NT2/D1 (cell line): ENCODE results near the gene TMEM253.

Experiments
- DNase-seq: peaks from one replicate; pipeline ENCODE4 v3.0.0-alpha.2; 2011; ENCODE audit warnings: low read depth, low spot score
- H3K27me3 ChIP-seq: 2 replicates; pipeline ENCODE4 v1.6.0; 2011; ENCODE audit warnings: mild to moderate bottlenecking; ENCODE audit not compliant: insufficient read length, insufficient read depth
- H3K36me3 ChIP-seq: 2 replicates; pipeline ENCODE4 v1.6.1; 2011; ENCODE audit warnings: mild to moderate bottlenecking, low read length, mixed read lengths; ENCODE audit not compliant: insufficient read depth, insufficient read length
- H3K4me1 ChIP-seq: 2 replicates; pipeline ENCODE4 v1.5.1; 2011; ENCODE audit not compliant: insufficient read depth, insufficient read length
- H3K4me3 ChIP-seq: 2 replicates; pipeline ENCODE4 v1.5.1; 2011; ENCODE audit warnings: low read depth; ENCODE audit not compliant: insufficient read length
- H3K9ac ChIP-seq: 2 replicates; pipeline ENCODE4 v1.6.0; 2011; ENCODE audit warnings: low read depth; ENCODE audit not compliant: insufficient read length
- H3K9me3 ChIP-seq: 2 replicates; pipeline ENCODE4 v1.5.1; 2011; ENCODE audit warnings: mild to moderate bottlenecking, low read length; ENCODE audit not compliant: insufficient read depth
- SUZ12 ChIP-seq: IDR thresholded peaks from 2 replicates; pipeline ENCODE4 v1.6.1; 2011; ENCODE audit not compliant: insufficient read length, insufficient read depth; ENCODE audit errors: extremely low read depth
- YY1 ChIP-seq: IDR thresholded peaks from 2 replicates; pipeline ENCODE4 v1.6.1; 2011; ENCODE audit not compliant: insufficient read length, insufficient read depth
- ZNF274 ChIP-seq: IDR thresholded peaks from 2 replicates; pipeline ENCODE4 v1.6.1; 2011; ENCODE audit warnings: mild to moderate bottlenecking, low read depth, low read length

TMEM253 gene

GRCh38 chr14:21072781-21073339, 28.0 kb upstream of the TMEM253 start:
- DNase-seq, result no peak
- H3K4me1 ChIP-seq, result peaks cover 3% of the 10 kb centered on the region
- H3K27me3 ChIP-seq, result no peaks in the 10 kb centered on the region
- no peak overlapping the region for H3K4me3 ChIP-seq
- H3K9ac ChIP-seq, result peak overlapping the region; percentile 17
- H3K9me3 ChIP-seq, result no peaks in the 10 kb centered on the region
- peaks cover 54% of the 10 kb centered on the region for H3K36me3 ChIP-seq
- TF ChIP-seq SUZ12 (no peak), YY1 (no peak), ZNF274 (no peak)

GRCh38 chr14:21073921-21074320, 26.9 kb upstream of the TMEM253 start:
- Histone ChIP-seq H3K9me3 (no peaks in the 10 kb centered on the region), H3K4me3 (no peak overlapping the region), H3K27me3 (no peaks in the 10 kb centered on the region), H3K9ac (no peak overlapping the region), H3K4me1 (peaks cover 3% of the 10 kb centered on the region), H3K36me3 (peaks cover 64% of the 10 kb centered on the region)
- TF ChIP-seq ZNF274, result no peak
- TF ChIP-seq YY1, result no peak
- no peak for TF ChIP-seq SUZ12
- DNase-seq, result no peak

GRCh38 chr14:21074398-21075272, 26.2 kb upstream of the TMEM253 start:
- Histone ChIP-seq H3K36me3 (peaks cover 71% of the 10 kb centered on the region), H3K9ac (no peak overlapping the region)

GRCh38 chr14:21075719-21076437, 25.0 kb upstream of the TMEM253 start:
- H3K27me3 ChIP-seq, result no peaks in the 10 kb centered on the region
- TF ChIP-seq ZNF274 (no peak), SUZ12 (no peak), YY1 (no peak)
- no peak for DNase-seq
- H3K36me3 ChIP-seq, result peaks cover 84% of the 10 kb centered on the region
- H3K4me3 ChIP-seq, result no peak overlapping the region
- H3K9me3 ChIP-seq, result no peaks in the 10 kb centered on the region
- H3K9ac ChIP-seq, result no peak overlapping the region
- H3K4me1 ChIP-seq, result peaks cover 3% of the 10 kb centered on the region

More at GRCh38 chr14:21074398-21075272, 26.2 kb upstream of the TMEM253 start:
- no peak for DNase-seq
- TF ChIP-seq SUZ12 (no peak), ZNF274 (no peak)
- H3K9me3 ChIP-seq, result no peaks in the 10 kb centered on the region
- H3K27me3 ChIP-seq, result no peaks in the 10 kb centered on the region
- no peak overlapping the region for H3K4me3 ChIP-seq
- H3K4me1 ChIP-seq, result peaks cover 3% of the 10 kb centered on the region

- no peak for DNase-seq
- H3K4me1 ChIP-seq, result no peaks in the 10 kb centered on the region
- no peak overlapping the region for H3K9ac ChIP-seq
- H3K36me3 ChIP-seq, result peaks cover 100% of the 10 kb centered on the region
- TF ChIP-seq SUZ12 (no peak), ZNF274 (no peak)
- H3K27me3 ChIP-seq, result no peaks in the 10 kb centered on the region
- no peaks in the 10 kb centered on the region for H3K9me3 ChIP-seq
- H3K4me3 ChIP-seq, result no peak overlapping the region
Observed at GRCh38 chr14:21077672-21078071, 23.2 kb upstream of the TMEM253 start.

- Histone ChIP-seq H3K36me3 (peaks cover 99% of the 10 kb centered on the region), H3K4me1 (no peaks in the 10 kb centered on the region), H3K9me3 (no peaks in the 10 kb centered on the region), H3K9ac (no peak overlapping the region), H3K27me3 (no peaks in the 10 kb centered on the region), H3K4me3 (no peak overlapping the region)
- DNase-seq, result no peak
- TF ChIP-seq ZNF274 (no peak), YY1 (no peak), SUZ12 (no peak)
Observed at GRCh38 chr14:21078287-21078686, 22.6 kb upstream of the TMEM253 start.

- no peaks in the 10 kb centered on the region for H3K27me3 ChIP-seq
- no peak overlapping the region for H3K9ac ChIP-seq
- no peaks in the 10 kb centered on the region for H3K4me1 ChIP-seq
- no peak for TF ChIP-seq ZNF274
- TF ChIP-seq SUZ12, result no peak
- no peak for TF ChIP-seq YY1
- H3K9me3 ChIP-seq, result no peaks in the 10 kb centered on the region
- H3K4me3 ChIP-seq, result no peak overlapping the region
- H3K36me3 ChIP-seq, result peaks cover 99% of the 10 kb centered on the region
- no peak for DNase-seq
Observed at GRCh38 chr14:21078726-21079125, 22.1 kb upstream of the TMEM253 start.
